HuH-7 (cell line): ENCODE data around the gene GCSAML.
"Not testable (repeated sequence)": the region's sequence is repeated elsewhere in the genome, so short reads cannot be mapped to it uniquely, and the experiment has no call there.

Experiments
- DNase-seq: peaks from one replicate; pipeline ENCODE4 v3.0.0; 2011; ENCODE audit warnings: low spot score

The GCSAML gene

DNA sequence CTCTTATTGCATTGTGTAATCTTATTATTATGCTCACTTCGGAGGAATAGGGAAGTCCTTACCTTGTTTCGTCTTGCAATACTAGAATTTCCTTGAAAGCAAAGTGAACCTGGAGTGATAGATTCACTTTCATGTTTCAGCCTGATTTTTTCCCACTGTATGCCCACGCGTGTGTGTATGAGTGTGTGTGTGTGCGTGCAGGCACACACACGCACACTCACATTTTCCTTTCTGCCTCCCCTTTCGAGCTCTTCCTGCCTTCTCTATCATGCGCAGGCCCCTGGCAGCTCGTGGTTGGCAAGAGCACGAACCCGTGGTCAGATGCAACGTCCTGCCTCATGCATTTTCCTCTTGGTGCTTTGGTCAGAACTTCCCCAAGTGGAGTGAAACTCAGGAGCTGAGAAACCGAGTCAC, at the start of gene GCSAML:
TSS of gene GCSAML (plus strand) at position 366 of the 414 bp plus-strand sequence. CDS start 58 bp downstream, outside the sequence.
- DNase-seq = no peak

DNA sequence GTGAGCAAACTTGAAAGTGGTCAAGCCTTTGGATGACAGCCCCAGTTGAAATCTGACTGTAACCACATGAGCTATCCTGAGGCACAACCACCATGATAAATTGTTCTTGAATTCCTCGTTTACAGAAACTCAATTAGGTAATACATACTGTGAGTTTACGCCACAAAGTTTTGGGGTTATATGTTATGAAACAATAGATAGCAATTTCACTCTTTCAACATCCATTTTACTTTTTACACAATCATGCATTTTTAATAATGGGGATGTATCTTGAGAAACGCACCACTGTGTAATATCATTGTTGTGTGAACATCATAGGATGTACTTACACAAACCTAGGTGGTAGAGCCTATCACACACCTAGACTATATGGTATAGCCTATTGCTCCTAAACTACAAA, 48.1 kb upstream of the GCSAML start:
- DNase-seq = no peak

DNA sequence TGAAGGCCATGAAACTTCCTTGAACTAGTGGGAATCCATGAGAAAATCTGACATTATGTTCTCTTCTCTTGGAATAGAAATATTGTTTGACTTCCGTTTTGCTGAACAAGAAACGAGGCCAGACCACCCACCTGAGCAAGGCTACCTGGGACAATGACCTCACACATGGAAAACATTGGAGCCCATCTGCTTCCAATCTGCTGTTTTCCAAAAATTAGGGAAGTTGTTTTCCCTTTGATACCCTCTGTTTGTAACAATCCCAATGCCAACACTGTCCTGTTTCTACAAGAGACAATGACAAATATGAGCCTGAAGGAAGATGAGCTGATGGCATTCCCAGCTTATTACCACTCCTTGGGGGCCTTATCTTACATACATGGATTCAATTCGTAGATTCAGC, 42.1 kb upstream of the GCSAML start:
- DNase-seq = no peak

DNA sequence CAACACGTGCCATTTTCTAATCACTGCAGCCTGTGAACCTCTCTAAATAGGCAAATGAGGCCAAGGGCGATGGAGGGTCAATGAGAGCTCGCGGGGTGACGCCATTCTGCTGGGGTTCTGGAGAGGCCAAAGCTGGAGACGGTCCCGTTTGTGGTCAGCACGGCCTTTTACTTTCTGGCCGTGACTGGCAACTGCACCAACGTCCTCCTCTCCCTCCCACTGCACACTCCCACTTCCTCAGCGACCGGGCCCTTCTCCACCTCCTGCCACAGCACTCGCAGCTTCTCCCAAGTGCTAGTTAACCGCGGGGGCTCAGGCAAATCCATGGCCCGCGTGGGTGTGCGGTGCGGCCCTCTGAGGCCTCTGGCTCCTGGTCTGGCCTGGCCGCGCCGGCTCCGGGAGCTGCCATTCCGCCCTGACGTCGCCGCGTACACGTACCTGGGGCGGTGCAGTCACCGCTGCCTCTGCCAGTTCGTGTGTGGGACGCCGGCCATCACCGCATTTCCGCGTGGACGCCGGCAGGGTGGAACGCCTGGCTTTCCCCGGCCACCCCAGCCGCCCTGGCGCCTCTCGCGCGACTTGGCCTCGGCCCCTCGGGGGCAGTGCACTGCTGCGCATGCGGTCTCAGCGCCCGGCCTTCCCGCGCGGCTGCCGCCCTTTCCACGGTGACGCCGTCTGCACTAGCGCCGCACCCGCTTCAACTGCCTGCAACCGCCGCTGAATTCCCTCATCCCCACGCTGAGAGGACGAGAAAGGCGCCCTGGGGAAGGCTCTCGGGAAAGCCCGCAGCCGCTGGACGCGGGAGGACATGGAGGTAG, 30.9 kb upstream of the GCSAML start:
- no peak for DNase-seq

DNA sequence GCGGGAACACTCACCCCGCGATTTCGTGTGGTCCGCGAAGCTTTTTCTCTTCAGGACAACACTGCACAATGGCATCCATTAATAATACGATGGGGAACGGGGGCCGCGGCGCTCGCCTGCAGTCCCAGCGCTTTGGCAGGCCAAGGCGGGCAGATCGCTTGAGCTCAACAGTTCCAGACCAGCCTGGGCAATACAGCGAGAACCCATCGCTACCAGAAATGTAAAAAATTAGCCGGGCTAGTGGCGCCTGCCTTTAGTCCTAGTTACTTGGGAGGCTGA, 30.4 kb upstream of the GCSAML start:
- DNase-seq = no peak

DNA sequence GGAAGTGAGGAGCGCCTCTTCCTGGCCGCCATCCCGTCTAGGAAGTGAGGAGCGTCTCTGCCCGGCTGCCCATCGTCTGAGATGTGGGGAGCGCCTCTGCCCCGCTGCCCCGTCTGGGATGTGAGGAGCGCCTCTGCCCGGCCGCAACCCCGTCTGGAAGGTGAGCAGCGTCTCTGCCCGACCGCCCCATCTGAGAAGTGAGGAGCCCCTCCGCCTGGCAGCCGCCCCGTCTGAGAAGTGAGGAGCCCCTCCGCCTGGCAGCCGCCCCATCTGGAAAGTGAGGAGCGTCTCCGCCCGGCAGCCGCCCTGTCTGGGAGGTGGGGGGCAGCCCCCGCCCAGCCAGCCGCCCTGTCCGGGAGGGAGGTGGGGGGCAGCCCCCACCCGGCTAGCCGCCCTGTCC, 27.0 kb upstream of the GCSAML start:
- not testable (repeated sequence) for DNase-seq

DNA sequence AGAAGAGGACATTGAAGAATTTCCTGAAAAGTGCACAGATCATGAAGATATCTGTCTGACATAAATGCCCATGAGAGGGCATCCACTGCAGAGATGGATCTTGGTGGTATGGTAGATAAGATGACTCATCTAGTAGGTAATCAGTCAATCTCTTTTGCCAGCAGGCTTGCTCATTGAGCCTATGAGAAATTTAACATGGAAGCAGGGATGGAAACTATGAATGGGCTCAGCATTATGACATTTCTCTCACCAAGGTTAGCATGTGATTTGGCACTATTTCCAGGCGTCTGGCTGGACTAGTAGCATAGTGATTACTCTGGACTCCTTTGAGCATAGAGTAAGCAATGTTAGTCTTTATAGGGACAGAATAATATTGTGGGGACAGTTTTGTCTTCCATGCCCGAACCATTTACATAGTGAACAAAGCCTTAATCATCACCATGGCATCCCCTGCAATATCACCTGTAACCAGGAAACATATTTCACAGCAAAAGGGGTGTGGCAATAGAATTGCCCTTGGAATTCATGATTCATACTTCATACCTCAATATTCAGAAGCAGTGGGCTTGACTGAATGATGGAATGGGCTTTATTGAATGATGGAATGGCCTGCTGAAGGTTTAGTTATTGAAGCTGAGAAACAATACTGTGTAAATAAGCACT, 20.0 kb upstream of the GCSAML start:
- DNase-seq = no peak

DNA sequence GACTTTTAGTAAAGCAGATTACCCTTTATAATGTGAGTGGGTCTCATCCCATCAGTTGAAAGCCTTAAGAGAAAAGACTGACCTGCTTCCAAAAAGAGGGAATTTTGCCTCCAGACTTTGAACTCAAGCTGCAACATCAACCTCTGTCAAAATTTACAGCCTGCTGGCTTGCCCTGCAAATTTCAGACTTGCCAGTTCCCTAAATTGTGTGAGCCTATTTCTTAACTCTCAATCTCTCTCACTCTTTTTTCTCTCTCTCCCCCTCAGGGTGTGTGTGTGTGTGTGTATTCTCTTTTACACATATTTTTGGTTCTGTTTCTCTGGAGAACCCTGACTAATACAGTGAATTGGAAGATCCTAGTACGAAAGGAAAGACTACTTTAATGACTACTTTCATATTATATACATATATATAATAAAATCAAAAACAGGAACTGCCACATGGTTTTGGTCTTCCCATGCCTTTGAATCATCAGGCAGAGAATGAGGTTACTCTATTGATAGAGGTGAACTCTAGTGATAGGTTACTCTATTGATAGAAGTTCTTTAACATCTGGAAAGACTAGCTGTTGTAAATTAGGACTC, 19.1 kb upstream of the GCSAML start:
- no peak for DNase-seq

DNA sequence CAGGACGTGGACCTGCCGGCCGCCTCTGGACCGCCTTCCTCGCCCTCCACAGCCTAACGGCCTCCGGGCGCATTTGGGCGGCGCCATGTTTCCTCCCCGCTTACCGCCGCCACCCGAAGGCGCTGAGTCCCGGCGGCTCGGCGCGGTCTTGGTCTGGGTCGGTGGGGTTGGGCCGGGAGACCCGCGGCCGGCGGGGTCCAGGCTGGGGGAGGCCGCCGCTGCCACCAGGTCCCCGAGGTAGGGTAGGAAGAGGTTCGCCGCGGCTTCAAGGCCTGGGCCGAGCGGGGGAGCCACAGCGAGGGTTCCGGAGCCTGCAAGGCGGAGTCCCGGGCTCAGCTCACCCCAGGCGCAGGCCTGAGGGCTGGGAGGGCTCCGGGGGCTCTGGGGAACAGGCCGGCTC, 18.1 kb upstream of the GCSAML start:
- no peak for DNase-seq

DNA sequence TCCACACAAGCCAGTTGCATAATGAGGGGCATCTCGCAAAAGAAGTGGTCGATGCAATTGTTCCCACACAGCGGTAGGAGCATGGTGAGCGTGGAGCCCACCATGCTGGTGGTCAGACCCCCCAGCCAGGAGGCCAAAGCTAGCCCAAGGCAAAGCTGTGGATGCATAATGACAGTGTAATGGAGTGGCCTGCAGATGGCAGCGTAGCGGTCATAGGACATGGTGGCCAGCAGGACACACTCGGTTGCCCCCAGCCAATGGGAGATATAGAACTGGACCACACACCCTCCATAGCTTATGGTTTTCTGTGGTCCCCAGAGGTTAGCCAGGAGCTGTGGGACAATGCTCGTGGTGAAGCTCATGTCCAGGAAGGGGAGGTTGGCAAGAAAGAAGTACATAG, 17.0 kb upstream of the GCSAML start:
- peak; percentile 23 for DNase-seq

DNA sequence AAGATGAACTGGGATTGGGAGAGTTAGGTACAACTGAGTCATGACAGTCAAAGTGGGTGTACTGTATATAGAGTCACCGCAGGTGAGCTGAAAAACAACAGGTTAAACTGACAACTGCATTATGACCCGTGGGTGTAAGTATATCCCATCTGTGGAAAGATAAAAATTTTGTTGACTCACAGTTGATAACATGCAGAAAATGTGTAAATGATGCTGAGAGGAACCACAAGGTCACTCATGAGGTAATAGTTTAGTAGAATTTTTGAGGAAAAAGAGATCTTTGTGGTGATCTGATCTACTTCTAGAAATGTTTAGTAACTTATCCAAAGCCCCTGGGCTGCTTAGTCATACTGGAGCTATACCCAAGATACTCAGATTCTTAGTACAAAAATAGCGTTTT, 13.5 kb upstream of the GCSAML start:
- no peak for DNase-seq

DNA sequence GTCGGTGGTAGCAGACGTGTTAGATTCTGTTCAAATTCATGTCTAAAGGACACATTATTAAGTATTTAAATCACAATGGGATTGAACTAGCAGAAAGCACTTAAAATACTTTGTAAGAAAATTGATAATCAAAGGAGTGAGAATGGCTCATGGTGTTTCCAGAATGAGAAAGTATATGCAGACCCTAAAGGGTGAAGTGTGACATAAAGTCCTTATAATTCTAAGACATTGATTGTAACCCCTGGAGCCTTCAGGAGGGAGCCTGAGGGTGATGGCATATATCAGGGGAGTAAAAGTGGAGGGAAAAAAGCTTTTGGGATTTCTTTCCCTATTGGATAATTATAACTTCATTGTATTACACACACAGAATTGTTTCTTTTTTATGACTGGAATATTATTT, 12.6 kb upstream of the GCSAML start, which contains the start of gene OR2C3:
TSS of gene OR2C3 (minus strand) at position 101 of the 400 bp plus-strand sequence. CDS start 3,929 bp downstream, outside the sequence.
- no peak for DNase-seq

DNA sequence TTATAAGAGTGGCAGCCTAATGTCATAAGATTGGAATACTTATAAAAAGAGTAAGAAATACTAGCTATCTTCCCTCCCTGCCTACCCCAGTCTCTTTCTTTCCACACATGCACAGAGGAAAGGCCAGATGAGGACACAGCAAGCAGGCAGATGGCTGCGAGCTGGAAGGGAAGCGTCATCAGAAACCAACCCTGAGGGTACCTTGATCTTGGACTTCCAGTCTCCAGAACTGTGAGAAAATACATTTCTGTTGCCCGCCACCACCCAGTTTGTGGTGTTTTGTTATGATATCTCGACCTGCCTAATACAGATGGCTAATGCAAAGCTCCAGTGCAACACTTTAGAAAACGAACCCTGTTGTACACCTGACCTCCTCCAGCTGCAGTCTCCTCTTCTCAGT, 10.4 kb upstream of the GCSAML start:
- no peak for DNase-seq

DNA sequence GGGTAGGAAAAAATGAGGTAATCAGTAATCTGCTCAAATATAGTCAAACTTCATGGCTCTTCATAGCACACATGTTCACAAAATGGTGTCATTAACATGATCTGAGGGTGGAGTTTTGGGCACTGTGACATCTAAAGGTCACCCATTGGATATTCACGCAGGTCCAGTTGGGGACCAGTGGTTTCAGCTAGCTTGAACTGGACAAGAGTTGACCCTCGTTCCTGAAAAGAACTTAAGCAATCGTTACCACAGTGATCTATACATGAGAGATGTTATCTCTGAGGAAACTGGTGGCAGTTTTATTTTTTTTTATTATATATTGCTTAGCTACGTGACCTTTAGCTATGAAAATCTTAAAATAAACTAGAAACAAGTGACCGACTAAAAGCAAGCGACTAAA, 9.7 kb upstream of the GCSAML start:
- DNase-seq = no peak

DNA sequence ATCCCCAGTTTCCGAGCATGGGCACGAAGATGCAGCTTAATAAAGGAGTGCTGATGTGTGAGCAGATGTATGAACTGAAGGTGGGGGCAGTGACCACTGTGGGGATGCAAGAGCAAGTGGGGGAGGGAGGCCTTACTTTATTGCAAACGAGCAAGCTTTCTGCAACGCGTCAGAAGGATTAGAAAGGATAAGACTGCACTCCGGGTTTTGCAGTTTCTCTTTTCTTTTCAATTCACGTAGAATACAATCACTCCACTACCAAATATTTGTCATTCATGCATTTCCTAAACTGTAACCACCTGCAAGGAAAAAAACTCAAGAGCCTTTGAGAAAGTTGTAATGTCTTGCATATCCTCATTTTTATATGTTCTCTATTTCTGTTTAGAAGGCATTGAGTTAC, 8.4 kb upstream of the GCSAML start:
- DNase-seq = no peak

DNA sequence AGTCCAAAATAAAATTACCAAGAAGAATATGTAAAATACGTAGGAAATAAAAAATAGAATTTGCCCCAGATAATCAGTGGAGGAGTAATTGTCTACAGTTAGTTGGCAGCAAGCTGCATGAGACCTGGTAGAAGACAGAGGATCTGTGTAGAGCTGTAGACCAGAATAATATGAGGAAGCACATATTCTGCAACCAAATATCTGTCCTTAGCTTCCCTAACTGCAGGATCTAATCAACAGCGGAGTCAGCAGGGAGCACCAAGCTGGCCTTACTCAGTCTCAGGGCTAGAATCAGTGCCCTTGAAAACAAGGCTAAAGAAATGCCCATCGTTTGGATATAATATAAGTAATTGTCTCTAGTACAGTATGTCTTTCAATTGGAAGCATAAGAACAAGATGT, 6.1 kb upstream of the GCSAML start:
- DNase-seq = no peak

DNA sequence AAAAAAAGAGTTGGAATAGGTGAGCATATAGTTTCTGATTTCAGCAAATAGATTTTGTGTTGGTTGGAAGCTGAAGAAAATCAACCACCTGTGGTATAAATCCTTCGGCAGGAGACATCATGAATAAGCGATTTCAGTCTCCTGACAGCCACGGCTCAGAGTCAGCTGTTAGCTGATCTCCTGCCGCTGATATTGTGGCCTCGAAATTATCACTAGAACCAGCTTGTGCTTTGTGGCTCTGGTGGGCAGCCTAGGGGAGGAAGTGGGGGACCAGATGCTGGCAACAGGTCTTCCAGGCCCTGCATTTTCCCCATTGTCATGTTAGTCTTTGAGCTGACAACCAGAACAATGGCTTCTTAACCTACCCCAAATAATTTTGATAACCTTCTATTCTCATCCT, 842 bp upstream of the GCSAML start:
- DNase-seq = no peak

DNA sequence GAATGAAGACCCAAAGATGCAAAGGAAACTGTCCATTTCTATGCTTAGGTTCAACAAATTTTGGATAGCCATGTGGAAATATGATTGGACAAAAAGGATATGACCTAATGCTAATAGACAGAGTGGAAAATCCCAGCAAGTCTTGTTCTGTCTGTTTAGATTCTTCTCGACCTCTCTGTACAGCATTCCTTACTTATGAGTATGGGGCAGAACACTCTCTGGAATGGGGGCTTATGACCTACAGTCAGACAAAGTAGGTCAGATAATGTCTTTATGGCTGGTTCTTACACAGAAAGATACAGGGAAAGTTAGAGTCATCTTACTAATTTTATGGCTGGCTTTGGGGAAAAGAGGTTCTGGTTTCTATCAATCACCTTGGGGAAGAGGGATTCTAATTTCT, 2.8 kb downstream of the GCSAML start:
- no peak for DNase-seq

DNA sequence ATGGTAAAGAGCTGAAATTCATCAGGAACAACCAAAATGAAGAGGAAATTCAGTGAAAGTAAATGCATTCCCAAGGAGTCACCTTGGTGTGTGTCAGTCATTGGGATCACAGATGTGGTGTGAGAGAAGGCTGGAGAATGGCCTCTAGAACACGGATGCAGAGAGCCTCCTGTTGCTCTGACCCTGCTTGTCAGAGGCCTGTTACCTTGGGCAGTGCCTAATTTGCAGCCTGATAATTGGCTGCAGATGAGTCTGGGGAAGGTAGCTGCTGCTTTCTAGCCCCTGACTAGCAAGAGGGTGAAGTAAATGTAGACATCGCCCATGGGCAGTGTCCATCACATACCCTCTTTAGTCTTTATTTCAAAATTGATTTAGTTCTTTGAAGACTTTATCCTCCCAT, 3.3 kb downstream of the GCSAML start:
- no peak for DNase-seq

DNA sequence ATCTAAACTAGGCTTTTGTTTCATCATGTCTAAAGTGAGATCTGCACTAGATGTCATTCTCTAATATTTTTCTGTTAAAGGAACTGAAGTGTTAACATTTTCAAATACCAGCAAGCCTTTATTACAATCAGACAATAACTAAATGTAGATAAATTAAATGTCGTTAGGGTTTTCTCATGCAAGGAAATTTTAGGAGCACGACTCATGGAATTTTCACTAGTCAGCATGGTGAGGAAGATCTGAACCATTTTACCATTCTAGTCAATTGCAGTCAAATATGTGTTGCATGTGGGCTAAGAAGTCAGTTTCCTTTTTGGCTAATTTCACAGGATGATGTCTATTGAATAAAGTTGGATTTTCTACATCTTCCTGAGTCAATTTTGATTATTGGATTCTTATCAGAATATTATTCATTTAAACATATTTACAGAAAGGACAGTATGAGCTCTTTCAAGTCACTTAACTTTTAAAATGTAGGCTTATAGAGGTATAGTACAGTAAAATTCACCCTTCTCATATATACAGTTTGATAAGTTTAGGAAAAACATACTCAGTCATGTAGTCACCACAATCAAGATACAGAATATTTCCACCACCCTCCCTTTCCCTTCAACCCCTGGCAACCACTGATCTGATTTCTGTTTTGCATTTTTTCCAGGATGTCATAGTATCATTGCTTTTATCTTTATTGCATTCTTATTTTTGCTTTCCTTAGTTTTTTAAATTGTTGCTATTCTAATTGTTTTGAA, 9.2 kb downstream of the GCSAML start:
- no peak for DNase-seq

DNA sequence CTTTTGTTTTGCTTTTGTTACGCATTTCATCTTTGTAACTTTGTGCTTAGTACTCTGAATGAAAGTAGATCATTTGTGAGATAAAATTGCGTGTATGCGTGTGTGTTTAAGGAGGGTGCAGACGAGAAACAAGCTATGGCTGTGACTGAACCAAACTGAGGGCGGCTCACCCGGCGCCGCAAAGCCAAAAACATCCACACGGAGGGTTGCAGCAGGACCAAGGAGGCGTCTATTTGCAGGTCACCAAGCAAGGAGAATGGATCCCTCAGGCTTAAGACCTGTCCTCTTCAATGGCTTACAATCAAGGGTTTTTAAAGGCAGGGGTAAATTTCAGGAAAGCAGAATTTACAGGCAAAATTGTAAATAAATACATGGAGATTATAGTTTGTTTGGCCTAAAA, 12.8 kb downstream of the GCSAML start:
- DNase-seq = no peak

DNA sequence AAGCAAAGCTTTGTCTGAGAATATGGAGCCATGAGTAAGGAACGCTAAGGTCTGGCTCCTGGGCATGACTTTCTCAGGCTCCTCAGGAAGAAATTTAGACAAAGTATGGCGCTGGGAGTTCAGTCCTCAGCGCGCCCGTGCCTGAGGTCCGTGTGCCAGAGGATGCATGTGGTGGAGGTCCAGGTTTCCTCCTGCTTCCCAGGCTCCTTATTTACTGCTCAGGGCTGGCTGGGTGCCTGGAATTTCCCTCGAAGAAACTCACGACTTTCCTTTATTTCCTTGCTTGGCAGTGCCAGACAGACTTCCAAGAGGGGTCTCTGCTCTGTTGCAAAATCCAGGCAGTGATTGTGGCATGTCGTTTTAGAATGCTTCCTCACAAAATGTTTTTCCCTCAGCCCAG, 13.3 kb downstream of the GCSAML start:
- no peak for DNase-seq

DNA sequence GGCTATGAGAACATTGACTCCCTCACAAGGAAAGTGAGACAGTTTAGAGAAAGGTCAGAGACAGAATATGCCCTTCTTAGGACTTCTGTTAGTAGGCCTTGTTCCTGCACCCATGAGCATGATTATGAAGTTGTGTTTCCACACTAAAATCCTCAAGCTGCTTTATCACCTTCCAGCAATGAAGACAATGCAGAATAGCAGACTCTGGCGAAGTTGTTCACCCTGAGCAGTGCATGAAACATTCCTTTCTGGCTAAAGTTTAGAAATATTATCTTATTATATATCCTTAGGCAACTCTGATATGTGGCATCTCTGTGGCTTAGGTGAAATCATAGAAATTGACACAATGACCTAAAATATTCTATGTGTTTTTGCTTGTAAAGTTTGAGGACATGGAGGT, 25.3 kb downstream of the GCSAML start:
- DNase-seq = no peak
